GM19328 (cell line): ENCODE results near the gene PYY.
"Not testable (repeated sequence)": the region's sequence is repeated elsewhere in the genome, so short reads cannot be mapped to it uniquely, and the experiment has no call there.

Experiments
- ATAC-seq: cut with Tn5 transposase; IDR thresholded peaks from one replicate; pipeline ENCODE4 v1.9.1; 2021; ENCODE audit warnings: mild to moderate bottlenecking, moderate library complexity; ENCODE audit not compliant: unreplicated experiment

Gene PYY

DNA sequence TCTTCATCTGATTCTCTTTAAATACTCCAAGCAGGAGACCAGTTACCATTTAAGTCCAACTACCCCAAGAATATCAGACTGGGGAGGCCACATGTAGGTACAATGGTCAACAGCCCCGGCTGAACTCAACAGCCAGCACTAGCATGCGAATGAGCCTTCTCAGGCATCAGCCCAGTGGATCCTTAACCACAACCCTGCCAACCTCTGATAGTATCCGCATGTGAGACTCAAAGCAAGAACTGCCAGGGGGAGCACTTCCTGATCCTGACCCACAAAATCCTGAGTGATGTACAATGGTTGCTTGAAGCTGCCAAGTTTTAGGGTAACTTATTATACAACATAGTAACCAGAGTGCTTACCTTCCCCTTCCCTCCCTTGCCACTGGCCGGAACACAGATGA is 4.0 kb downstream of the PYY start:
- ATAC-seq, result no peak

DNA sequence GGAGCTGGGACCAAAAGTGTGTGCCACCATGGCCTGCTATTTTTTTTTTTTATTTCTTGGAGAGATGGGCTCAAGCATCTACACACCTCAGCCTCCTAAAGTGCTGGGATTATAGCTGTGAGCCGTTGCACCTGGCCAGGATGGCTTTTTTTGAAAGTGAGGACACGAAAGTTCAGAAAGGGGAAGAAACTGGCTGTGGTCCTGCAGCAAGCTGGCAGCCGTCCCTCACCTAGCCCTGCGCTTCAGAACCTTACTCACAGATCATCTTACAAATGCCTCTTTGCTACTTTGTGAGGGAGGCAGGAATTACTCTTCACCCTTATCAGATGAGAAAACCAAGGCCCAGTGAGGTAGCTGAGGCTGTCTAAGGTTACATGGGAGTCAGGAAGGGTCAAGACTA is 7.0 kb downstream of the PYY start:
- ATAC-seq, result no peak

DNA sequence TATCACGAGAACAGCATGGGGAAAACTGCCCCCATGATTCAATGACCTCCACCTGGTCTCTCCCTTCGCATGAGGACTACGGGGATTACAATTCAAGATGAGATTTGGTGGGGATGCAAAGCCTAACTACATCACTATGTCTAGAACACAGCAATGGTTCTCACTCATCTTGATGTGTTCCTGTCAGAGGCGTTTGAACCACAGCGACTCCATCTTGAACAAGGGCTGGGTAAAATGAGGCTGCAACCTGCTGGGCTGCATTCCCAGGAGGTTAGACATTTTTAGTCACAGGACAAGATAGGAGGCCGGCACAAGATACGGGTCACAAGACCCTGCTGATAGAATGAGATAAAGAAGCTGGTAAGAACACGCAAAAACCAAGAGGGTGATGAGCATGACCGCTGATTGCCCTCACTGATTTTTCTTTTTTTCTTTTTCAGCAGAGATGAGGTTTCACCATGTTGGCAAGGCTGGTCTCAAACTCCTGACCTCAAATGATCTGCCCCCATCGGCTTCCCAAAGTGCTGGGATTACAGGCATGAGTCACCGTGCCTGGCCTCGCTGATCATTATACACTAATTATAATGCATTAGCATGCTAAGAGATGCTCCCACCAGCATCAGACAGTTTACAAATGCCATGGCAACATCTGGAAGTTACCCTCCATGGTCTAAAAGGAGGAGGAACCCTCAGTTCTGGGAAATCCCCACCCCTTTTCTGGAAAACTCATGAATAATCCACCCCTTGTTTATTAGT is 8.5 kb downstream of the PYY start:
- no peak for ATAC-seq

DNA sequence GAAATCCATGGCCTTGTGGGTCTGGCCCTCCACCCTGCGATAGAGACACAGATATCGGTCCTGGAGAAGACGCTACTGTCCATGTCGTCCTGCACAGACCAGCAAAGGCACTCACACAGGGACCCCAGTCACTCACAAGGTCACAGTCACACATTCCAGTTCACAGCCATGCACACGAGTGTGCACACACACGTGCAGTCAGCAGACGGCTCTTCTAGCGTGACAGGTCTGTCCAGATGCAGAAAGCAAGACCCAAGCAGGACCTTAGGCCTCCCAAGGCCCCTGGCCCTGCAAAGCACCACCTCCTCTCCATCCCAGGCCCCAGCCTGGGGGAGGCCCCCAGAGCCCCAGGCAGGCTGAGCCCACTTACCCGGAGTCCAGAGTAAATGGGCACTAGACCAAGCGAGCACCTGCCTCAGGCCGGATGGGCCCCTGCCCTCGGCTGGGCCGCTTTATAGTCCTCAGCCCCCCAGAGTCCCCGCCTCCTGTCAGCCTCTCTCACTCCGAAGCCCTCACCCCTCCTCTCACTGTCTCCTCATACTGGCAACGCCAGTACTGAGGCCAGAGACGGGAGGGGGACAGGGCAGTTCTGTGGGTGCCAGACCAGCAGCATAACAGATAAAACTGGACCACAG is 11.6 kb downstream of the PYY start, which contains the start of gene PPY:
Gene PPY, minus strand, starts transcription at position 426 of the 635 bp plus-strand sequence. CDS start 822 bp downstream, outside the sequence.
- no peak for ATAC-seq

DNA sequence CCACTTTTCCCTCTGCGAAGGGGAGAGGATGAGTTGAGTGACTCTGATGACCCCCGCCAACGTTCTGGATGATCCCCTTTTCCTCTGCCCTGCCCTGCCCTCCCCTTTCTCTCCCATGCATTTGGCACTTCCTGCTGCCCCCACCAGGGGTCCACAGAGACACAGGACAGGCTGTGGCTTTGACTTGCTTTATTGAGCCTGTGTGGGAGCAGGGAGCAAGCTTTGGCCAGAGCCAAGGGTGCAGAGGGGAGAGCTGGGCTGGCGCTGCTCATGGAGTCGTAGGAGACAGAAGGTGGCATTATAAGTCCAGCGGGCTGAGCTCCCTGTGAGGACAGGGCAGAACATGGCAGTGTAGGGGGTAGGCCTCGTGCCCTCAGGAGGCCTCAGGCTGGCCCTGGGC is 13.1 kb downstream of the PYY start:
- ATAC-seq, result no peak

DNA sequence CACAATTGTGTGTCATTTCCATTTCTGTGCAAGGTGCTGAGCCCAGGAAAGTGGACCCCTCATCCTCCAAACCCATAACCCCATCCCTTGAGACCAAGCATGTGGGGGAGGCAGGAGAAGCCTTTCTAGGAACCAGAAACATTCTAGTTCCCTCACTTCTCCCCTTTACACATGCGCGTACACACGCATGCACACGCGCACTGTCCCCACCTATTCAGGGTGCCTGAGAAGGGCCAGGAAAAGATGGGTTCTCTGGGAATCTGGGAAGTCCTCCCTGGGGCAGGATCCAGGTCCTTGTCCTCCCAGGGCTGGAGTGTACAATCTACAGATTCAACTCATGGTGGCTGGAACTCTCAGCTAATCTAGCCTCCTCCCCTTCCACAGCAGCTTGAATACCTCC is 13.9 kb downstream of the PYY start:
- no peak for ATAC-seq

DNA sequence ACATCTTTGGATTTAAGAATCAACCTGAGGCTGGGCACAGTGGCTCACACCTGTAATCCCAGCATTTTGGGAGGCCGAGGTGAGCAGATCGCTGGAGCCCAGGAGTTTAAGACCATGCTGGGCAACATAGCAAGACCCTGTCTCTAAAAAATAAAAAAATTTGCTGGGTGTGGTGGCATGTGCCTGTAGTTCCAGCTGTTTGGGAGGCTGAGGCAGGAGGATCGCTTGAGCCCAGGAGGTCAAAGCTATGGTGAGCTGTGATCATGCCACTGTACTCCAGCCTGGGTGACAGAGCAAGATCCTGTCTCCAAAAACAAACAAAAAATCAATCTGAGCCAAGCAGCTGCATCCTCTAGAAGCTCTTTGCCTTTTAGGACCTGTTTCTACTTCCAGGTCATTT is 14.3 kb downstream of the PYY start:
- ATAC-seq, result not testable (repeated sequence)

DNA sequence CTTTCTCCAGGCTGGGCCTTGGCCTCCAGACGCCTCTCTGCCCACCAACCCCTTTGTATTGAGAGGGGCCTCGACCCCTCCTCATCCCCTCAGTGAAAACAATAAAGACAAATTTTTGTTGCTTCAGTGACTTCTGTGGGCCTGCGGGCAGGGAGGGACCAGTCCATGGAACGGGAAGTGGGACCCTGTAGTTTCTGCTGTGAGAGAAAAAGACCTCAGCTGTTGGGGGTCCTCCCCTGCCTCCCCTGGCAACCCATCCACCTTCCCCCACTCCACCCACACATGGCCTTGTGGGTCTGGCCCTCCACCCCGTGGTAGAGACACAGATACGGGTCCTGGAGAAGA is 14.9 kb downstream of the PYY start:
- ATAC-seq, result no peak

DNA sequence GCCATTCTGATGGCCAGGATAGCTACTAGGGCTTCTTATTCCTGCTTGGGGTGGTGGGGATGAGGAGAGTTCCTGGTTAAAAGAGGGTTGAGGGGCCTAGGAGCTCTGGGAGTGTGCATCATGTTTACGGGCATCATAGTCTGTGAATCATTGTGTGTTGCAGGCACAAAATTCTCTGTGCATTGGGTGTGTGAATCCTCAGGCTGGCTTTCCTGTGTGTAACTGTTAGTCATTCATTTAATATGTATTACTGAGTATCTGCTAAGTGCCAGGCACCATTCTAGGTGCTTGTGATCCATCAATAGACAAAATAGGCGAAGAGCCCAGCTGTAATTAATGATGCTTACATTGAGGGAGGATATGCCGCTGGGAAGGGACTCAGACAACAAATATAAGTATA is 17.3 kb downstream of the PYY start:
- ATAC-seq, result no peak

DNA sequence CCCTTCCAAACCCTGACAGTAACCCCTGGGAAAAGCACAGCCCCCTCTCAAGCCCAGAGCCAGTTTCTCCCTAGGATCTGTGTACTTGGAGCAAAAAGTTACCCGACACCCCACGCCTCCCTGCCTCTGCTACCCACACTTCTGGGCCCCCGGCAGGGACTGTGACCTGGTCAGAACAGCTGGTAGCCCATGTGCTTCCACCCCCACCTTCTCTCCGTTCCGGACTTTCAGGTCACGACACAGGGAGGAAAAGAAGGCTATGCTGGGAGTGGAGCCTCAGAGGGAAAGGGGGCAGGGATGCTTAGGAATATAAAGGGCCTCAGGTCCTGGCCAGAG is 17.8 kb downstream of the PYY start:
- ATAC-seq, result no peak

DNA sequence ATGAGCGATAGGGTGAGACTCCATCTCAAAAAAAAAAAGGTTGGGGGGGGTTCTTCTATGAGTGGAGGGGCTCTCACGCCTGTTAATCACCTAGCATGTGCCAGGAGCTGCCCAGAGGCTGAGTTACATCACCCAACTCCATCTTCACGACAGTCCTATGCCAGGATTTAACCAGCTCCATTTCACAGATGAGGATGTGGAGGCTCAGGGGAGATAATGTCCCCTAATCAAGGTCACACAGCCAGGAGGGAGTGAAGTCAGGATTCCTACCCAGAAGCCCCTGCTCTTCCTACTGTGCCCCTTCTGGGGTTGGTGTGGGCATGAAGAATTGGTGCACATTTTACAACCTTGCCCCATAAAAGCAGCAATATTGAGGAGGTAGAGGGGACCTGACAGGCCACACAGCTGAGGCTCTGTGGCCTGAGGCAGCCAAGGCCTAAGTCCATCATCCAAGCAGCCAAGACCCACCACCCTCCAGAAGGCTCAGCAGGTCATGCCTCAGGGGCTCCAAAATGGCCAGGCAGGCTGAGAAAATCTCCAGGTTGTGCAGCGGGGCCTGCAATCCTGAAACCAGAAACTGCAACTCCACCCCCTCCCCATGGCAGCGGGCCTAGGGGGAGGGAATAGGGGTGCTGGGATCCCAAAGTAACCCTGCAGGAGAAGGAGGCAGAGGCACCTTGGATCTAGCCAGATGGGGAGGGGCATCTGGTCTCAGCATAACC is 18.4 kb downstream of the PYY start:
- no peak for ATAC-seq

DNA sequence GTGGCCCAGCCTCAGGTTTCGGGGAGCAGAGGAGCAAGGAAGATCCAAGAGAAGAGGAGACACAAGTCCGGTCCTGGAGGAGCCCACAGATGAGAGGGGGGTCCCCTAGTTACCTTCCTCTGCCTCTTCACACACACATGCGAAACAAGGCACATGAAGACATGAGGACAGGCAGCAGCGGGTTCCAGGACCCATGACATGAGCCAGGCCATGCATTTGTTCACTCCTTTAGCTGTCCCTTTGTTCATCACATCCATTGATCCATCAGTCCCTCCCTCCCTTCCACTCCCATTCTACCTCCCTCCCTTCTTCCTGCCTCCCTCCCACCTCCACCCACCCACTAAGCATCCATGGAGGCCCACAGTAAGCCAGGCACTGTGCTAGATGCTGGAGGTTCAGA is 20.8 kb downstream of the PYY start:
- ATAC-seq, result no peak

DNA sequence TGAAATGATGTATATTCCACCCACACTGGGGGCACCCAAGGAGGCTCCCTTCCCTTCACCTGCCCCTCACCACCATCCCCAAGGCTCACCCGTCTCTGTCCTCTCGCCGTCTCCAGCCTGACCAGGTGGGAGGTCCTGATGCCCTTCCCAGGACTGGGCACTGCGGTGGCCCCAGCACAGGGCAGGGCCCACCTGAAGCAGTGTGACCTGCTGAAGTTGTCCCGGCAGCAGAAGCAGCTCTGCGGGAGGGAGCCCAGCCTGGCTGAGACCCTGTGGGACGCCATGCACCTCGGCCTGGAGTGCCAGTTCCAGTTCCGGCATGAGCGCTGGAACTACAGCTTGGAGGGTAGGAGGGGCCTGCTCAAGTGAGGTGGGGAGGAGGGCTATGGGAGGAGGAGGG is 21.4 kb downstream of the PYY start:
- ATAC-seq, result no peak

DNA sequence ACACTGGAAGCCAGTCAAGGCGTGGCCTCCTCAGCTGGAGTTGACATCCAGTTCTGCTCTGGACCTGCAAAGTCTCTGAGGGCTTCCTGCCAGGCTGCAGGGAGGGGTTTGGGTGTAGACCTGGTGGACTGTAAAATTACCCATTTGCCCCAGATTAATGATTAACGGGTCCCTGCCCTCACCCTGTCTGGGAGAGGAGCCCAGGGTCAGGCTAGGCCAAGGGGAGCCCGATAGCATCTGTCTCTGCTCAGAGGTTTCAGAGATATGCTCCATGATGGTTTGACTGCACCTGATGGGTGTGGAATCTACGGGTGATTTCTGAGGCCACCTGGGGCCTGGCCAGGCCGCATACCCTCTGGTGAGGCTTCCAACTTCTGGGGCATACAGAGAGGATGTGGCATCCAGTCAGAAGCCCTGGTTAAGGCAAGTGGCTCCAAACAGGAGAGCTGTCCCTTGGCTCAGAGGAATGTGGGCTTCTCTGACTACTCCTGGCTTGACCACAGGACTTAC is 22.6 kb downstream of the PYY start:
- no peak for ATAC-seq

DNA sequence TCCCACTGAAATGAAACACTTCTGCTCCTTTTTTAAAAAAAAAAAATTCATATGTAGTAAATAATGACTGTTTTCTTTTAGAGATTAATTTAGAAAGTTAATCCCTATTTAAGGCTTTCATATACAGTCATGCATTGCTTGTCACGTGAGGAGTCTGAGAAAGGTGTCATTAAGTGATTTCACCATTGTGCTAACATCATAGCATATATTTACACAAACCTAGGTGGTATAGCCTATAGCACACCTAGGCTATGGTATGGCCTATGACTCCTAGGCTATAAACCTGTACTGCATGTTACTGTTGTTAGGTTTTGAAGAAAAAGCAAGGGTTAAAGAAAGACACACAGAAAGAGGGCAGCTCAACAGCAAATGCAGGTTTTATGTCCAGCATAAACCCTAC is 25.1 kb downstream of the PYY start:
- no peak for ATAC-seq

DNA sequence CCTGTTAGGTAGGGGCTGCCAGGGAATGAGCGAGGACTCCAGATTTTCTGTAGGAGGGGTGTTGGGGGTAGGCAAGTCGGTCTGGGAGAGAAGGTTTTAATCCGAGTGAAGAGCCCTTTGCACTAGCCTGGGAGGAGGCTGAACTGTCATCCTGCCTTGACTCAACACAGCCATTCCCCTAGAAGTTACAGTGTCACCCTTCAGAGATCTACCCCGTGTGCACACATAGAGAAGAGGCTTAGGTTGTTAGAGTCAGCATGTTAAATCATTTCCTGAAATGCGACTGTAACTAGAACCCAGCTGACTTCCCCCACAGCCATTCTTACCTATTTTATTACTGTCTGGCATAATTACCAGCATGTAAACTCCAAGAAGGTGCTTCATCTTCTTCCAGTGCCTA is 25.8 kb downstream of the PYY start:
- not testable (repeated sequence) for ATAC-seq

DNA sequence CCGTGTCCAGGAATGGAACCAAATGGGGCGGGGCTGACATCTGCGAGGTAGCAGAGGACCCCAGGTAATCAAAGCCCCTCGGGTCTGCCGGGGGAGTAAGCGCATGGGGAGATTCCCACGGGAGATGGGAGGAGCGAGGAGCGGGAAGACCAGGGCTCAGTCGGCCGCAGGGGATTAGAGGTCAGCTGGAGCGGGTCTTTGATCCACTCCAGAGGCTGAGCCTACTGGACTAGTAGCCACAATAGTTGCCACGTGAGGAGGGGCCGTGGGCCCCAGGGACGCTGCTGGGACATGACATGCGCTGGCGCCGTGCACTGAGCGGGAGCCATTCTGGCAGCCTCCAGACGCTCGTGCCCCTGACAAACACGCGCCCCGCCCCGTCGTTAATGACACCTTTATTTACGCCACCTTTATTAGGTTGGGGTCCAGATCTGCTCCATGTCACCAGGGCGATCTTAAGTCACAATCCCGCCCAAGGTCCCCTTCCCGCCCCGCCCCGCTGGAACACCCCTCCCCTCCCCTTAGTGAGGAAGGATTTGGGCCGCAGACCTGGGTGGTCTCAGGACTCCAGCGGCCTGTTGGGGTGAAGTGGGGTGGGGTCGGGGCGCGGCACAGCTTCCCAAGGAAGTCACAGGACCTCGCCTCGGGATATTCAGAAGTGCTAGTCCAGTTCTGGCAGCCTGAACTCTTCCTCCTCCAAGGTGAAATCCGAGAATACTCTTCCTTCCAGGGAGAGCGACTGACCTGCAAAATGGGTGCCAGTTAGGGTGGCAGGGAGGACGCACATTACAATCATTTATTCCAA is 26.5 kb downstream of the PYY start:
- no peak for ATAC-seq

DNA sequence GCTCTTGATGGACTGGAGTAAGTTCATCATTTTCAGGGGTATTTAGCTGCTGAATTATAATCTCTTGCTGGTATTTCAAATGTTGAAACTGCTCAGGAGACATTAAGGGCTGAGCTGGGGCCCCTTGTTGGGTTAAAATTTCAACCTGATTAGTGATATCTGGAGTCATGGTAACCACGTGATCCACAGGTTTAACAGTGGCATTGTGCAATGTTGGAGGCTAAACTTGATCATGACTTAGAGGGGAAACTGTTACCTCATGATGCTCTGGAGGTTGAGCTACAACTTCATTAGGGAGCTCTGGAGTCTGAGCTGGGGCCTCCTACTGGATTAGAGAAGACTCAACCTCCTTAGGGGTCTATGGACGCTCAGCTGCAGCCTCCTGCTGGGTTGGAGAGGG is 29.2 kb downstream of the PYY start:
- ATAC-seq, result no peak

DNA sequence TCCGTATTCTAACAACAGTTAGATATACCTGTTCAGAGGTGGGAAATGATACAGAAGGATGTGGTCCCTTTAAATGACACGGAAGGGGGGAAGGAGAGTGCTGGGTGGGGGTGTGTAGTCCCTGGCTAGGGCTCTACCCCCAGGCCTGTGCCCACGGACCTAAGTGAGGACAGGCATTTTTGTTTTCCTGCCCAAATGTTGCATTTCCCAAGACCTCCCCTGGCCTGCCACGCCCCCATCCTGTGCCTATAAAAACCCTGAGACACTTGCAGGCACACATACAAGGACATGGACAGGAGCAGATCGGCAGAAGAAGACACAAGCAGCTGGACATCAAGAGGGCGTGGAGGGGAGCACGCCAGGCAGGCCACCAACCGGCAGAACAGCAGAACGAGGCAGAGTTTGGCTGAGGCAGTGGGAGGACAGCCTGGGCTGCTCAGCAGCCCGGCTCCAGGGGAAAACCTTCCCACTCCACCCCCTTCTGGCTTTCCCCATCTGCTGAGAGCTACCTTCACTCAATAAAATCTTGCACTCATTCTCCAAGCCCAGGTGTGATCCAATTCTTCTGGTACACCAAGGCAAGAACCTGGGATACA is 33.1 kb downstream of the PYY start:
- ATAC-seq, result no peak

DNA sequence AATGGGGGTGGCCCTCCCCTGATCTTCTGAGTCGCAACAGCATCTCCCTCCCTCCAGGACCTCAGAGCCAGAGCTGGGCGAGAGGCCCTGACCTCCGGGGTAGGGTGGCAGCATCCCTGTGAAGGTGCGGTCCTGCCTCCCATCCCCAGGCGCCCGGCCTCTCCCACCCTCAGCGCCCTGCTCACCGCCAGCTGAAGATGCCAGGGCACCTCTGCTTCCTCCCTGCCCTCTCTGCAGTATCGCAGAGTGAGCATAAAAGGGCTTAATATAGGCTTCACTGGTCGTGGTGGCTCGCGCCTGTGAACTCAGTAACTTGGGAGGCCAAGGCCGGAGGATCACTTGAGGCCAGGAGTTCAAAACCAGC is 35.7 kb downstream of the PYY start:
- no peak for ATAC-seq
